Large intestine (tissue), 3 donors: ENCODE data around the gene AFF2. TPM values are rescaled to one million over a fixed set of nuclear protein-coding genes. Genes with fewer than 3 reads are reported as not detected.

ENCODE experiments used
- DNase-seq, 2 donors: peaks; one replicate each; pipeline versions ENCODE4 v3.0.0 to v3.0.0-alpha.2; 2013
- H3K27ac ChIP-seq: one replicate; pipeline ENCODE4 v1.5.1; 2013; ENCODE audit warnings: low read length
- H3K27me3 ChIP-seq: 2 replicates; pipeline ENCODE4 v1.6.1; 2013; ENCODE audit warnings: low read length; ENCODE audit not compliant: control insufficient read depth, insufficient read depth
- H3K36me3 ChIP-seq: 2 replicates; pipeline ENCODE4 v1.6.1; 2013; ENCODE audit warnings: low read length; ENCODE audit not compliant: control insufficient read depth, insufficient read depth
- H3K4me1 ChIP-seq: one replicate; pipeline ENCODE4 v1.6.1; 2013; ENCODE audit warnings: low read length; ENCODE audit not compliant: control insufficient read depth, insufficient read depth
- H3K4me3 ChIP-seq: one replicate; pipeline ENCODE4 v1.5.1; 2013; ENCODE audit warnings: low read length
- H3K9me3 ChIP-seq: one replicate; pipeline ENCODE4 v1.6.1; 2013; ENCODE audit warnings: mild to moderate bottlenecking, low read depth, low read length, moderate library complexity; ENCODE audit not compliant: control insufficient read depth
- WGBS: methylation state at CpG from one replicate; pipeline ENCODE4 v1.1.5; 2013; ENCODE audit warnings: low lambda C conversion rate; ENCODE audit not compliant: insufficient coverage; 5-methylcytosine and 5-hydroxymethylcytosine counted together
- polyA plus RNA-seq: library from polyadenylated mRNA; unstranded; fragments of 120-200 nt; gene quantifications from one replicate; pipeline ENCODE4 v1.2.1, GENCODE V29; 2013

AFF2 gene
- polyA plus RNA-seq, 1 donor = 1.6 TPM

DNA sequence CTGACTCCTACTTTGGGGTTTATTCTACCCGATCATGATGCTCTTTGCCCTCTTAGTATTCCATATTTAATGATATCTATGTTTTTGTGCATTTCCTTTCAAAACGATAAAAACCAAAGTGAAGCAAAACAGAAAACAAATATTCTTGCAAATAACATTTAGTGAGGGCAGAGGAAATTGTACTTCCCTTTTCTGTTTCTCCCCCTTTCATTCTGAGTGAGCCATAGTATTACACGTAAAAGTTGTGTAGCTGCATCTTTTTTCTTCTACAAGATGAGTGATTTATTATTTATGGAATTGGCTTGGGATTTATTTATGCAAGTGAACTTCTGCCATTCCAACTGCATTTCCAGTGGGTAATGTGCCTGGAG lies 109.9 kb downstream of the AFF2 start:
- Histone ChIP-seq H3K9me3 (no peaks in the 10 kb centered on the region), H3K36me3 (no peaks in the 10 kb centered on the region), H3K27ac (no peak overlapping the region), H3K4me1 (no peaks in the 10 kb centered on the region), H3K27me3 (no peaks in the 10 kb centered on the region), H3K4me3 (no peak overlapping the region)
- DNase-seq = no peak
- 80% methylated on average over 1 of the region's 3 CpGs for WGBS

DNA sequence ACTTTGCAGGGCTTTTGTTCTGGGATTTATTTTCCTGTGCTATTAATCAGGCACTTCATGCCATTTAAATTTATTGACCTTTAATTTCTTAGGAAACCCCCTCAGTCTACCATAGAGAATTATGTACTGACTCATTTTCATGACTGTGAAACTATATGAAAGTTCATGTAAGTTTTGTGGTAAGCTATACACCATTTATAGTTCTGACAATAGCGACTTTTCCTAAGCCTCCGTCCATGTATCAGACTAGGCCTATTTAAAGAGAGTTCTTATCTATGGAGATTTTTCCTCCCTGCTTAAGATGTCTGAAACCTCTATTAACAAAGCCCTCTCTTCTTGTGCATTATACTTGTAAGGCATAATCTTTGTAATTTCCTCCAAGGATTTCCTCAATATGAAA lies 111.6 kb downstream of the AFF2 start:
- Histone ChIP-seq H3K36me3 (no peaks in the 10 kb centered on the region), H3K27me3 (no peaks in the 10 kb centered on the region), H3K27ac (no peak overlapping the region), H3K9me3 (no peaks in the 10 kb centered on the region), H3K4me1 (no peaks in the 10 kb centered on the region), H3K4me3 (no peak overlapping the region)
- no peak for DNase-seq
- no CpG with 5 or more reads among the region's 2 CpGs for WGBS

DNA sequence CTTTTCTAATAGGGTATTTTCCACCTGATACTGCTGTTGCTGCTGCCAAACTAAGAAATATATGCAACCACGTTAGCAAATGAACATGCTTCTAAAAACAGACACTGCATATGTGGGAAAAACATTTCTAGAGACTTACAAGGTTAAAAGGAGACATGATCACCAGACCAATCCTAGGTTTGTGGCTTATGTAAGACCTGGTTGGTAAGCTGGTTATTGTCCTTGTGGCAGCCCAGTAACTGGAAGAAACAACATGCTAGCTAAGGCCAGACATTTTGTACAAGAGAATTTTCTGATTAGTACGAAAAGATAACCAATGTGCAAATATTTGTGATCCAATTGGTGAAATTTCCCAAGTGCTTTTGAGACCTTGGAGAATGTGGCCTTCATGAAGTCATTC lies 112.0 kb downstream of the AFF2 start:
- no peaks in the 10 kb centered on the region for H3K27me3 ChIP-seq
- DNase-seq = no peak
- H3K4me3 ChIP-seq = no peak overlapping the region
- no peaks in the 10 kb centered on the region for H3K4me1 ChIP-seq
- WGBS = no CpG with 5 or more reads among the region's 2 CpGs
- no peak overlapping the region for H3K27ac ChIP-seq
- H3K9me3 ChIP-seq = no peaks in the 10 kb centered on the region
- no peaks in the 10 kb centered on the region for H3K36me3 ChIP-seq

DNA sequence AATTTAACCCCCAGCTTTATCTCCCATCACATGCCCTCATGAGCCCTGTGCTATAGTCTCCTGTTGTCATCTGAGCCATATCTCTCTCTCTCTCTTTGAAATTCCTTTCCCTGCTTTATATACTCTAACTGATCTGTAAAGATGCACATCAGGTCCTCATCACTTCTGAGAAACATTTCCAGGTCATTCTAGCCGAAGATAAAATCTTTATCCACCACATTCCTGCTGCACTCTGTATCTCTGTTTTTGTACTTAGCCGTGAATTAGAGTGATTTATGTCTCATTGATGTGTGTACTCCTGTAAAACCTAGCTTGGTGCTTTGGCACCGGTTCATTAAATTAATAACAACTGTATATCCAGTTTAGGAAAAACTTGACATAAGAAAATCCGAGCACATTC lies 113.2 kb downstream of the AFF2 start:
- H3K9me3 ChIP-seq = no peaks in the 10 kb centered on the region
- no peak overlapping the region for H3K27ac ChIP-seq
- no CpG with 5 or more reads among the region's 4 CpGs for WGBS
- no peak overlapping the region for H3K4me3 ChIP-seq
- no peak for DNase-seq
- no peaks in the 10 kb centered on the region for H3K4me1 ChIP-seq
- H3K36me3 ChIP-seq = no peaks in the 10 kb centered on the region
- no peaks in the 10 kb centered on the region for H3K27me3 ChIP-seq

DNA sequence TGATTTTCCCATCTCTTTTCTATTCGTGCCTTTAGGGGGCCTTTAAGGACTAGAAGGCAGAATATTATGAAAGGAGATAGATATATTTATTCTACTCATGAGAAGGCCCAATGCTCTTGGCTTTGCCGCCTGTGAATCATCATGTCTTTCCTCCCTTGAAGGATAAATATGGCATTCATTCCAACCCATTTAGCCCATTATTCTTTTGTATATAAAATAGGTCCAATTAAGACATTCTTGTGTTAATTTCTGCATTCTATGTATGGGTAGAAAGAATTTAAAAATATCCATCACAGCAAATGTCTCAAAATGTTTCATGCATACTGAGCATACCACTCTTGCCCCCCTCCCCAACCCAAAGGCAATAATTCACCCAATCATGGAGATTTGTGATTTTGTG lies 115.1 kb downstream of the AFF2 start:
- no peak for DNase-seq
- Histone ChIP-seq H3K27ac (no peak overlapping the region), H3K36me3 (no peaks in the 10 kb centered on the region), H3K4me1 (no peaks in the 10 kb centered on the region), H3K4me3 (no peak overlapping the region), H3K9me3 (no peaks in the 10 kb centered on the region), H3K27me3 (no peaks in the 10 kb centered on the region)
- WGBS = no CpG with 5 or more reads among the region's 2 CpGs

DNA sequence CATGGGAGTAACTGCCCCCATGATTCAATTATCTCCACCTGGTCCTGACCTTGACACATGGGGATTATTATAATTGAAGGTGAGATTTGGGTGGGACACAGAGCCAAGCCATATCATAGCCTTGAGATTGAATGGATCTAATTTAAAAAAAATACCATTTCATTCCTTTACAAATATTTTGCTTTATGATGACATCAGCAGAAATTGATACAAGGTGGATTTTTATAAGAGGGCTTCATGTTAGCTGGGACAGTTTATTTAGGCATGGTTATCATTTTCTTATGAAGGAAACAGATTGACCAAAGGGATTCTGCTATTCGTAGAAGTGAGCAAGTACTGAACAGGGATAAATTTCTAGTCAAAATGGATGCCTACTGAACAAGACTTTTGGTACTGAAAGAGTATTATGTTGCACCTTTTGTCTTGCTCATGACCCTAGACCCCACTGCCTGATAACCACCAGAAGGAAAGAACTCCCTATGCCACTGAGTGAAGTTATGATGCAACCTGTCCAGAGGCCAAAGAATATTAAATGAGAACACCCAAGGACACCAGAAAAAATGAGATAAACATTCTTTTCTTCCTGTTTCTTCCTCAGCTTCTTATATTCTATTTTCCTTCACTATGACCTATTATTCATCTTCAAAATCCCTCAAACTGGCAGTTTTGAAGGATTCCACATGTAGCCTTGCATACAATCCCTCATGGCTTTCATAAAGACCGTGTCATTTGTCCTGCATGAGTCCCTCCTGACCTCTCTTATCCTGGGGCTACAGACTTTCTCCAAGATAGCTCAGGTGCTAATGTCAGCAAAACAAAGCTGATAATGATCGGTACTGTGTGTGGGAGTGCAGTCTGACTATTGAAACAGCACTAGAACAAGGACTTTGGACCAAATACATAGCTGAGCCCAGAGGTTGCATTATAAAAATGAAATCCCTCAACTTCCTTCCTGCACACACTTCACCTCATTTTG lies 118.3 kb downstream of the AFF2 start:
- Histone ChIP-seq H3K27me3 (no peaks in the 10 kb centered on the region), H3K36me3 (no peaks in the 10 kb centered on the region), H3K4me3 (no peak overlapping the region), H3K27ac (no peak overlapping the region), H3K4me1 (no peaks in the 10 kb centered on the region), H3K9me3 (no peaks in the 10 kb centered on the region)
- no peak for DNase-seq
- WGBS = no CpG with 5 or more reads among the region's 3 CpGs

DNA sequence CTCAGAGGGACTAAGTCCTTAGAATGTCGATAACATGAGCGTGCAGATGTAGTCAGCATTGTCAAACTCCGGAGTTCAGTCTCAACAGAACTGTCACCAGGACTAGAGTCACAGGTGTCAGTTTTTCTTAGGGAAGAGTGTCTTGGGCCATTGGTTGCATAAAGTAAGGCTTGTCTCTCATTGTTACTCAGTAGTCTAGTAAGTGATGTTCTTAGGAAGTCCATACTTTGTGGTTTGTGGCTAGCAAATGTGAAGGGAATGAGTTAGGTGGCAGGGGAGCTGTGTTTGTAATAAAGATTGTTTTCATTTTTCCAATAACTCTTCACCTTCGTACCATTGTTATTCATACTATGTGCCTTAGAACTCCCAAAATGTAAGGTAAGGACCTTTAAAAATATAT lies 119.6 kb downstream of the AFF2 start:
- Histone ChIP-seq H3K4me3 (no peak overlapping the region), H3K27me3 (no peaks in the 10 kb centered on the region), H3K36me3 (no peaks in the 10 kb centered on the region), H3K4me1 (no peaks in the 10 kb centered on the region), H3K27ac (no peak overlapping the region), H3K9me3 (no peaks in the 10 kb centered on the region)
- no peak for DNase-seq
- no CpG with 5 or more reads among the region's 4 CpGs for WGBS

DNA sequence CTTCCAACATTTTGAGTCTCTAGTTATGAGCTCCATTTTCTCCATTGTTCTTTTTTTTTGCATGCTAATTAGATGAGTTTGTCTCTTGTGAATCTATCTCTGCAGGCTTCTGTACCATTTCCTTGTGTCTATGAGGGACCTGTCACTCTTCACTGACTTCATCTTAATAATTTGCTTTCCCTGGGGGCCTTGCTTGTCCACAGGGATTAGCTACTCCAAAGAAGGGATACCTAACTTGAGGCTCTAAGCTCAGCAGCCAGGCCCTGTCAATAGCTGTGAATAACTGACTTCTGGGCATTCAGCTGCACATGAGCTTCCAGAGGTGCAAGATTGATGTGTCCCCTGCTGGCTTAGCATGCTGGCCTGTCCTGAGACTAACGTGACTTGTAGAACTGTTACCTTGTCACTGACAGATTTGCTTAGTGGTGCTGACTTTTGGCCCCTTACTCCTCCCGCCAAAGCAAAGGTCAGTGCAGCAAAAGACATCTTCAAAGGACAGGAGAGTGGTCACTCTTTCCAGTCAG lies 124.6 kb downstream of the AFF2 start:
- Histone ChIP-seq H3K36me3 (no peaks in the 10 kb centered on the region), H3K4me1 (no peaks in the 10 kb centered on the region), H3K9me3 (no peaks in the 10 kb centered on the region), H3K27me3 (no peaks in the 10 kb centered on the region), H3K27ac (no peak overlapping the region), H3K4me3 (no peak overlapping the region)
- DNase-seq = no peak
- WGBS = no CpG with 5 or more reads among the region's 2 CpGs

DNA sequence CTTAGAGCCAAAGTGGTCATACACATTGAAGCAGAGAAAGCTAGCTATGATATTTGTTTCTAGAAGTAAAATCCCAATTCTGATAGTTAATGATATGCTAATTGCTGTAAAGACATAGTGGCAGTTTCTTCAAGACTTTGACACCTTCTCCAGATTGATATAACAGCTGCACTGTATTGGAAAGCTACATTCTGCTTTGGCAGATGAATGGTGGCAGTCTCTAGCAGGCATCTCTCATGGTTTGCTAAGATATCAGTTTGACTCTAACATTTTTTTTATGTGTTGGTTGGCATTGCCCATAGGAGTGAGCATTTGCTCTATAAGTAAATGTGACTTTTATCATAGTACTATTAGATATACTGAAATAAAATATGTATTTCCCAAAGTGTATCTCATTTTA lies 128.2 kb downstream of the AFF2 start:
- Histone ChIP-seq H3K36me3 (no peaks in the 10 kb centered on the region), H3K4me1 (no peaks in the 10 kb centered on the region), H3K27me3 (no peaks in the 10 kb centered on the region), H3K27ac (no peak overlapping the region), H3K4me3 (no peak overlapping the region), H3K9me3 (no peaks in the 10 kb centered on the region)
- no peak for DNase-seq

DNA sequence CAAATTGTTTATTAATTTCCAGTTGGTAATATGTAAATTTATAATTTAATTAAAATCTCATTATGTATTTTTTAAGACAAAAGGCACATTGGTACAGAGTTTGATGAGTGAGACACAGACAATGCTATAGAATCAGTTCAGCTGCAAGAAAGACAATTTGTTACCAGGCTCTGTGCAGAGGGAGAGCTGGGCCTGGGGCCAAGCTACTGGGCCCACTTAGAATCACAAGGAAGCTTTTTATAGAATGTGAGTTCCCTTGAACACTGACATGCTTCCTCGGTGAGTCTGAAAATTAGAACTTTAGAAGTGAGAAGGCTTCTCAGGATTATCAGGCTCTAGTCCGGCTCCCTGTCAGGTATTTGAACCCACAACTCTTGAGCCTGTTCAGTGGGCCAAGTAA lies 129.0 kb downstream of the AFF2 start:
- Histone ChIP-seq H3K27me3 (no peaks in the 10 kb centered on the region), H3K9me3 (no peaks in the 10 kb centered on the region), H3K4me3 (no peak overlapping the region), H3K4me1 (no peaks in the 10 kb centered on the region), H3K27ac (no peak overlapping the region), H3K36me3 (no peaks in the 10 kb centered on the region)
- WGBS = no CpG with 5 or more reads among the region's 2 CpGs
- DNase-seq = no peak

DNA sequence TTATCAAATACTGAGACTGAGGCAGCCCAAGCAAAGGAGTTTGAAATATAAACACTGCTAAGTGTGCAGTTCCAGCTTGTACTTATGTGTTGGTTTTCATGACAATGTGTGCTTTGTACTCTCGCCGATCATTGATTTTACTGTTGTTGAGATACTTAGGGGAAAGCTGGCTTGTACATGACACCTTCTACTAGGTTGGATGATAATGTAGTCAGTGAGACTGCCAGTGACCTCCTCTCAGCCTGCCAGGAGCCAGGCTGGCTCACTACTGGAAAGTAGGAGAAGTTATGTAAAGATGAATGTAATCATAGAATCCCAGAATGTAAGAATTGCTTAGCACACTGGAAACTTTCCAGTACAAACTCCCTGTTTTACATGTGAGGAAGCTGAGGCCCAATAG lies 132.0 kb downstream of the AFF2 start:
- Histone ChIP-seq H3K4me3 (no peak overlapping the region), H3K36me3 (no peaks in the 10 kb centered on the region), H3K27ac (no peak overlapping the region), H3K27me3 (no peaks in the 10 kb centered on the region), H3K9me3 (no peaks in the 10 kb centered on the region), H3K4me1 (no peaks in the 10 kb centered on the region)
- WGBS = no CpG with 5 or more reads among the region's 2 CpGs
- no peak for DNase-seq
